CD4-positive, alpha-beta memory T cell (primary cell): ENCODE results near the gene TMEM229B. TPM values are rescaled to one million over a fixed set of nuclear protein-coding genes. Genes with fewer than 3 reads are reported as not detected.

Experiments used
- CTCF ChIA-PET: fragments of 350-600 bp; sonication (Branson Sonifier 250); formaldehyde crosslinking; loops from one replicate; lab custom pipeline; 2021; ENCODE audit warnings: inconsistent platforms; ENCODE audit not compliant: partially characterized antibody; lab: Charles Lee
- POLR2A ChIA-PET: fragments of 350-600 bp; sonication (Branson Sonifier 250); formaldehyde crosslinking; loops from one replicate; lab custom pipeline; 2021; ENCODE audit not compliant: partially characterized antibody; lab: Charles Lee
- DNase-seq, 5 donors: peaks; one replicate each; pipeline versions ENCODE4 v3.0.0 to v3.0.0-alpha.2; 2020 to 2022; ENCODE audit warnings: mixed read lengths in 1 of 5
- H3K27ac ChIP-seq: one replicate; pipeline ENCODE4 v1.7.0; 2013; ENCODE audit warnings: low read depth, low read length
- H3K27me3 ChIP-seq: 2 replicates; pipeline ENCODE4 v1.7.0; 2013; ENCODE audit warnings: mild to moderate bottlenecking, low read length, moderate library complexity; ENCODE audit not compliant: insufficient read depth
- H3K36me3 ChIP-seq: 2 replicates; pipeline ENCODE4 v1.7.0; 2013; ENCODE audit warnings: mild to moderate bottlenecking, low read length, moderate library complexity; ENCODE audit not compliant: insufficient read depth
- H3K4me1 ChIP-seq: 2 replicates; pipeline ENCODE4 v1.7.0; 2013; ENCODE audit warnings: mild to moderate bottlenecking, low read length, moderate library complexity; ENCODE audit not compliant: insufficient read depth
- H3K4me3 ChIP-seq, 2 donors: one replicate each; pipeline ENCODE4 v1.7.0; 2013; ENCODE audit warnings: low read length in 2 of 2, mild to moderate bottlenecking in 1 of 2
- H3K9me3 ChIP-seq, 2 donors: one replicate each; pipeline ENCODE4 v1.7.0; 2013; ENCODE audit warnings: low read length in 2 of 2, control low read depth in 1 of 2; ENCODE audit not compliant: control insufficient read depth in 1 of 2
- H3K27ac Mint-ChIP-seq, 7 donors: one replicate each; pipeline ENCODE4 v1.8.0; 2020 to 2021; ENCODE audit warnings: mixed read lengths in 7 of 7, mild to moderate bottlenecking in 6 of 7, inconsistent platforms in 3 of 7, moderate library complexity in 3 of 7
- H3K27me3 Mint-ChIP-seq, 2 donors: one replicate each; pipeline ENCODE4 v1.8.0; 2020 to 2021; ENCODE audit warnings: mixed read lengths in 2 of 2
- H3K36me3 Mint-ChIP-seq, 2 donors: one replicate each; pipeline ENCODE4 v1.8.0; 2020 to 2021; ENCODE audit warnings: mixed read lengths in 2 of 2, inconsistent platforms in 1 of 2, mild to moderate bottlenecking in 1 of 2
- H3K4me1 Mint-ChIP-seq, 4 donors: one replicate each; pipeline ENCODE4 v1.8.0; 2020 to 2021; ENCODE audit warnings: mixed read lengths in 4 of 4, mild to moderate bottlenecking in 1 of 4
- H3K4me3 Mint-ChIP-seq, 8 donors: one replicate each; pipeline ENCODE4 v1.8.0; 2020 to 2021; ENCODE audit warnings: mixed read lengths in 8 of 8, mild to moderate bottlenecking in 7 of 8, moderate library complexity in 6 of 8, inconsistent platforms in 3 of 8
- H3K9me3 Mint-ChIP-seq, 8 donors: one replicate each; pipeline ENCODE4 v1.8.0; 2020 to 2021; ENCODE audit warnings: mixed read lengths in 8 of 8, mild to moderate bottlenecking in 5 of 8, inconsistent platforms in 3 of 8, moderate library complexity in 1 of 8
- intact Hi-C: fragments of 100-400 bp; cut with micrococcal nuclease; formaldehyde crosslinking; loops from one replicate; pipeline ENCODE4 v1.15.1; 2023
- polyA plus RNA-seq, 2 donors: library from polyadenylated mRNA; unstranded; fragments of 300-500 nt; fragmentation: Illumina TruSeq; gene quantifications; one replicate each; pipeline ENCODE4 v1.2.3, GENCODE V29; 2021
- total RNA-seq, 2 experiments: library from RNA; stranded (reverse); gene quantifications; one replicate each; pipeline ENCODE4 v1.2.3, GENCODE V29; 2021

TMEM229B gene
- total and polyA plus RNA-seq, 4 experiments from 2014 or later = 12.5 to 35.8 (median 31.9) TPM

- Mint-ChIP-seq H3K4me3 (no peak overlapping the region), H3K36me3 (no peaks in the 10 kb centered on the region), H3K9me3 (no peaks in the 10 kb centered on the region), H3K4me1 (peaks cover 3 to 9% (median 6%) of the 10 kb centered on the region in 4 donors), H3K27ac (no peak overlapping the region), H3K27me3 (peaks cover 13 to 38% of the 10 kb centered on the region in 2 donors)
- H3K27ac ChIP-seq = no peak overlapping the region
- no peak overlapping the region for H3K4me3 ChIP-seq
- peaks cover 10% of the 10 kb centered on the region for H3K4me1 ChIP-seq
- ChIA-PET CTCF (interaction anchor here (1.2 to 2.9 kb wide), 4 partner anchors 11 to 41 kb away, joined by 3 to 12 read pairs (median 4); no protein-coding TSS in a partner anchor), POLR2A (no interaction called here)
- H3K27me3 ChIP-seq = peaks cover 22% of the 10 kb centered on the region
- DNase-seq = no peak
- intact Hi-C loops = loop anchor here (5.0 kb wide), 1 partner anchor 43 kb away; the partner anchor contains the start of gene TMEM229B
- H3K9me3 ChIP-seq = no peaks in the 10 kb centered on the region
- no peaks in the 10 kb centered on the region for H3K36me3 ChIP-seq
Observed at GRCh38 chr14:67529947-67530935, 41.7 kb upstream of the TMEM229B start.

GRCh38 chr14:67528276-67528675 is 39.8 kb upstream of the TMEM229B start:
- DNase-seq = no peak
- Histone ChIP-seq H3K4me3 (no peak overlapping the region), H3K27ac (no peak overlapping the region), H3K27me3 (peaks cover 15% of the 10 kb centered on the region), H3K9me3 (no peaks in the 10 kb centered on the region), H3K36me3 (no peaks in the 10 kb centered on the region), H3K4me1 (peaks cover 5% of the 10 kb centered on the region)
- Mint-ChIP-seq H3K27me3 (peaks cover 13 to 42% of the 10 kb centered on the region in 2 donors), H3K9me3 (no peaks in the 10 kb centered on the region), H3K27ac (no peak overlapping the region), H3K4me1 (peaks cover 4 to 12% (median 6%) of the 10 kb centered on the region in 4 donors), H3K4me3 (no peak overlapping the region), H3K36me3 (no peaks in the 10 kb centered on the region)
- ChIA-PET CTCF (interaction anchor here (0.9 to 5.5 kb wide), 11 partner anchors 9 to 176 kb away, joined by 3 to 59 read pairs (median 6); partner anchors contain the start of genes RDH12 and TMEM229B), POLR2A (no interaction called here)
- intact Hi-C loops = no loop called here

GRCh38 chr14:67527756-67528155 is 39.2 kb upstream of the TMEM229B start:
- H3K9me3 Mint-ChIP-seq = no peaks in the 10 kb centered on the region
- DNase-seq = no peak
- H3K4me1 ChIP-seq = peaks cover 4% of the 10 kb centered on the region
- H3K27me3 Mint-ChIP-seq = peaks cover 13 to 43% of the 10 kb centered on the region in 2 donors
- ChIA-PET POLR2A (no interaction called here), CTCF (interaction anchor here (0.9 to 5.5 kb wide), 16 partner anchors 9 to 177 kb away, joined by 3 to 59 read pairs (median 8); partner anchors contain the start of genes PIGH, RDH12 and TMEM229B)
- H3K4me3 ChIP-seq = no peak overlapping the region
- H3K9me3 ChIP-seq = no peaks in the 10 kb centered on the region
- H3K4me3 Mint-ChIP-seq = no peak overlapping the region
- H3K36me3 ChIP-seq = no peaks in the 10 kb centered on the region
- H3K36me3 Mint-ChIP-seq = no peaks in the 10 kb centered on the region
- H3K27ac ChIP-seq = no peak overlapping the region
- H3K27me3 ChIP-seq = peaks cover 15% of the 10 kb centered on the region
- no peak overlapping the region for H3K27ac Mint-ChIP-seq
- H3K4me1 Mint-ChIP-seq = peaks cover 4 to 12% (median 6%) of the 10 kb centered on the region in 4 donors
- intact Hi-C loops = no loop called here

- peaks cover 2 to 9% (median 5%) of the 10 kb centered on the region in 4 donors for H3K4me1 Mint-ChIP-seq
- no peak overlapping the region for H3K27ac Mint-ChIP-seq
- no peak overlapping the region for H3K4me3 Mint-ChIP-seq
- no peaks in the 10 kb centered on the region for H3K36me3 Mint-ChIP-seq
- no peaks in the 10 kb centered on the region for H3K36me3 ChIP-seq
- CTCF ChIA-PET = interaction anchor here (0.7 to 5.5 kb wide), 31 partner anchors 10 to 311 kb away, joined by 3 to 59 read pairs (median 4); partner anchors contain the start of genes PIGH, RDH12 and TMEM229B
- POLR2A ChIA-PET = interaction anchor here (1.4 kb wide), 1 partner anchor 12 kb away, joined by 3 read pairs; no protein-coding TSS in a partner anchor
- H3K27ac ChIP-seq = no peak overlapping the region
- no peaks in the 10 kb centered on the region for H3K4me1 ChIP-seq
- H3K27me3 Mint-ChIP-seq = peaks cover 13 to 44% of the 10 kb centered on the region in 2 donors
- no peak overlapping the region for H3K4me3 ChIP-seq
- peaks cover 15% of the 10 kb centered on the region for H3K27me3 ChIP-seq
- intact Hi-C loops = loop anchor here (1.0 kb wide), 3 partner anchors 44 to 177 kb away; no protein-coding TSS in a partner anchor
- no peaks in the 10 kb centered on the region for H3K9me3 Mint-ChIP-seq
- DNase-seq = peak; percentile 30 to 47 (median 31)
- H3K9me3 ChIP-seq = no peaks in the 10 kb centered on the region
Observed at GRCh38 chr14:67526676-67527459, 38.3 kb upstream of the TMEM229B start.

GRCh38 chr14:67526181-67526580 is 37.7 kb upstream of the TMEM229B start:
- H3K27ac Mint-ChIP-seq = no peak overlapping the region
- peaks cover 19 to 43% of the 10 kb centered on the region in 2 donors for H3K27me3 Mint-ChIP-seq
- POLR2A ChIA-PET = interaction anchor here (1.4 kb wide), 1 partner anchor 11 kb away, joined by 3 read pairs; no protein-coding TSS in a partner anchor
- peaks cover 2 to 9% (median 5%) of the 10 kb centered on the region in 4 donors for H3K4me1 Mint-ChIP-seq
- Histone ChIP-seq H3K27ac (no peak overlapping the region), H3K27me3 (peaks cover 15% of the 10 kb centered on the region), H3K4me1 (no peaks in the 10 kb centered on the region), H3K4me3 (no peak overlapping the region), H3K36me3 (no peaks in the 10 kb centered on the region), H3K9me3 (no peaks in the 10 kb centered on the region)
- intact Hi-C loops = loop anchor here (1.0 kb wide), 3 partner anchors 45 to 178 kb away; no protein-coding TSS in a partner anchor
- CTCF ChIA-PET = interaction anchor here (0.9 to 5.5 kb wide), 27 partner anchors 10 to 312 kb away, joined by 3 to 59 read pairs (median 6); partner anchors contain the start of genes PIGH, RDH12 and TMEM229B
- H3K4me3 Mint-ChIP-seq = no peak overlapping the region
- H3K9me3 Mint-ChIP-seq = no peaks in the 10 kb centered on the region
- no peaks in the 10 kb centered on the region for H3K36me3 Mint-ChIP-seq
- no peak for DNase-seq

- Histone ChIP-seq H3K27ac (no peak overlapping the region), H3K9me3 (no peaks in the 10 kb centered on the region), H3K36me3 (no peaks in the 10 kb centered on the region), H3K4me3 (no peak overlapping the region), H3K27me3 (peaks cover 15% of the 10 kb centered on the region), H3K4me1 (no peaks in the 10 kb centered on the region)
- Mint-ChIP-seq H3K4me3 (no peak overlapping the region), H3K27me3 (peaks cover 21 to 41% of the 10 kb centered on the region in 2 donors), H3K4me1 (peaks cover 2 to 9% (median 5%) of the 10 kb centered on the region in 4 donors), H3K9me3 (no peaks in the 10 kb centered on the region), H3K27ac (no peak overlapping the region), H3K36me3 (no peaks in the 10 kb centered on the region)
- ChIA-PET POLR2A (no interaction called here), CTCF (interaction anchor here (0.5 to 5.5 kb wide), 16 partner anchors 9 to 1166 kb away, joined by 3 to 59 read pairs (median 8); partner anchors contain the start of genes RDH12 and TMEM229B)
- no peak for DNase-seq
- intact Hi-C loops = no loop called here
Observed at GRCh38 chr14:67525389-67525788, 36.9 kb upstream of the TMEM229B start.
